ENCODE data around the gene ARMC2.

ARMC2 gene

GRCh38 chr6:109015176-109015575, 167.0 kb downstream of the ARMC2 start:
- no peak for DNase-seq (ENCODE audit: low read depth in 2 of 2)

- no peak for DNase-seq (ENCODE audit: low read depth in 2 of 2)
Observed at GRCh38 chr6:109019911-109020310, 171.7 kb downstream of the ARMC2 start.

- no peak for DNase-seq (ENCODE audit: low read depth in 2 of 2)
Observed at GRCh38 chr6:109021870-109022269, 173.6 kb downstream of the ARMC2 start.

GRCh38 chr6:109023356-109023925, 175.2 kb downstream of the ARMC2 start:
- no peak for DNase-seq (ENCODE audit: low read depth in 2 of 2)
